NOMO-1 treated with DMSO at 0.1 percent for 48 hours (cell line): ENCODE data around the gene PLEKHG2.
"Not testable (repeated sequence)": the region's sequence is repeated elsewhere in the genome, so short reads cannot be mapped to it uniquely, and the experiment has no call there.

ENCODE experiments used
- DNase-seq: peaks from one replicate; lab custom pipeline; 2025; ENCODE audit not compliant: unreplicated experiment; lab: John Stamatoyannopoulos, UW

The PLEKHG2 gene

GRCh38 chr19:39412100-39412866 lies at the start of gene PLEKHG2:
Gene PLEKHG2, plus strand, starts transcription at chr19:39412669. Its CDS starts 1,418 bp downstream, at chr19:39414087.
- peak; percentile 99 for DNase-seq

- DNase-seq = no peak
These were observed 49.5 kb upstream of the PLEKHG2 start for GRCh38 chr19:39362682-39363657.

GRCh38 chr19:39363901-39364457 lies 48.5 kb upstream of the PLEKHG2 start:
- DNase-seq = no peak

GRCh38 chr19:39365531-39365930 lies 46.9 kb upstream of the PLEKHG2 start:
- no peak for DNase-seq

- no peak for DNase-seq
These were observed 43.3 kb upstream of the PLEKHG2 start for GRCh38 chr19:39369200-39369599.

- no peak for DNase-seq
These were observed 41.7 kb upstream of the PLEKHG2 start for GRCh38 chr19:39370735-39371134.

- DNase-seq = no peak
These were observed 40.2 kb upstream of the PLEKHG2 start for GRCh38 chr19:39372047-39372802.

- no peak for DNase-seq
These were observed 39.5 kb upstream of the PLEKHG2 start for GRCh38 chr19:39372941-39373340.

- no peak for DNase-seq
These were observed 36.5 kb upstream of the PLEKHG2 start for GRCh38 chr19:39375929-39376328.

- DNase-seq = no peak
These were observed 34.8 kb upstream of the PLEKHG2 start for GRCh38 chr19:39377373-39378362.

- not testable (repeated sequence) for DNase-seq
These were observed 33.1 kb upstream of the PLEKHG2 start for GRCh38 chr19:39379366-39379765.

GRCh38 chr19:39379865-39380396 lies 32.5 kb upstream of the PLEKHG2 start:
- DNase-seq = no peak

- DNase-seq = no peak
These were observed 31.7 kb upstream of the PLEKHG2 start for GRCh38 chr19:39380521-39381502.

GRCh38 chr19:39381910-39382611 lies 30.4 kb upstream of the PLEKHG2 start:
- no peak for DNase-seq

GRCh38 chr19:39382991-39383828 lies 29.3 kb upstream of the PLEKHG2 start:
- DNase-seq = no peak

GRCh38 chr19:39384839-39385568 lies 27.5 kb upstream of the PLEKHG2 start:
- no peak for DNase-seq
